HG03108 (cell line): ENCODE results near the gene GPR32.
"Not testable (repeated sequence)": the region's sequence is repeated elsewhere in the genome, so short reads cannot be mapped to it uniquely, and the experiment has no call there.

Experiments
- ATAC-seq: cut with Tn5 transposase; IDR thresholded peaks from one replicate; pipeline ENCODE4 v1.9.1; 2021; ENCODE audit warnings: moderate library complexity; ENCODE audit not compliant: unreplicated experiment

GPR32 gene, protein sequence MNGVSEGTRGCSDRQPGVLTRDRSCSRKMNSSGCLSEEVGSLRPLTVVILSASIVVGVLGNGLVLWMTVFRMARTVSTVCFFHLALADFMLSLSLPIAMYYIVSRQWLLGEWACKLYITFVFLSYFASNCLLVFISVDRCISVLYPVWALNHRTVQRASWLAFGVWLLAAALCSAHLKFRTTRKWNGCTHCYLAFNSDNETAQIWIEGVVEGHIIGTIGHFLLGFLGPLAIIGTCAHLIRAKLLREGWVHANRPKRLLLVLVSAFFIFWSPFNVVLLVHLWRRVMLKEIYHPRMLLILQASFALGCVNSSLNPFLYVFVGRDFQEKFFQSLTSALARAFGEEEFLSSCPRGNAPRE

DNA sequence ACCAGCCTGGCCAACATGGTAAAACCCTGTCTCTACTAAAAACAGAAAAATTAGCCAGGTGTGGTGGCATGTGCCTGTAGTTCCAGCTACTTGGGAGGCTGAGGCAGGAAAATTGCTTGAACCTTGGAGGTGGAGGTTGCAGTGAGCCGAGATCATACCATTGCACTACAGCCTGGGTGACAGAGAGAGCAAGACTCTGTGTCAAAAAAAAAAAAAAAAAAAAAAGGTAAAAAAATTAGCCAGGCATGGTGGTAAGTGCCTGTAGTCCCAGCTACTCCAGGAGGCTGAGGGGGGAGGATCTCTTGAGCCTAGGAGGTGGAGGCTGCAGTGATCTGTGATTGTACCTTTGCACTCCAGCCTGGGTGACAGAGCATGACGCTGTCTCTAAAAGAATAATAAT lies at the start of gene GPR32:
GPR32 (plus strand) TSS at position 301 of the 400 bp plus-strand sequence. CDS start 137 bp downstream, outside the sequence.
- ATAC-seq = not testable (repeated sequence)

DNA sequence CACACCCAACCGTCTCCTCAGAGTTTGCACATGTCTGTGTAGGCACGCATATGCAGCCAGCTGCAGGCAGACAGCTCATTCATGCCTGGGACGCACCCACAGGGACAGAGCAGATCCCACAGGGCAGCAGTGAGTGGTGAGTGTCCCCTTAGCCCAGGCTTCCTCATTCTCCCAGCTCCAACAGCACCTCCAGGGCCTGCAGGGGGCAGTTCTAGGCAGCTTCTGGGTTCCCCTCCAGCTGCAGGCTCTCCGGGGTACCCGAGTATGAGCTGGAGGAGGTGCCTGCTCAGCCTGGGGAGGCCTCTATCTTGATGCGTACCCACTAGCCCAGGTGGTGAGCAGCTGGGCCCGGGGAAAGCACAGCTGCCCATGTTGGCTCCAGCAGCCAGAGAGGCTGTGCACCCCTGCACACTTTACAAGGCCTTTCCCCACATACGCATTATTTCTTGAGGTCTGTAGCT lies 49.3 kb upstream of the GPR32 start:
- no peak for ATAC-seq

DNA sequence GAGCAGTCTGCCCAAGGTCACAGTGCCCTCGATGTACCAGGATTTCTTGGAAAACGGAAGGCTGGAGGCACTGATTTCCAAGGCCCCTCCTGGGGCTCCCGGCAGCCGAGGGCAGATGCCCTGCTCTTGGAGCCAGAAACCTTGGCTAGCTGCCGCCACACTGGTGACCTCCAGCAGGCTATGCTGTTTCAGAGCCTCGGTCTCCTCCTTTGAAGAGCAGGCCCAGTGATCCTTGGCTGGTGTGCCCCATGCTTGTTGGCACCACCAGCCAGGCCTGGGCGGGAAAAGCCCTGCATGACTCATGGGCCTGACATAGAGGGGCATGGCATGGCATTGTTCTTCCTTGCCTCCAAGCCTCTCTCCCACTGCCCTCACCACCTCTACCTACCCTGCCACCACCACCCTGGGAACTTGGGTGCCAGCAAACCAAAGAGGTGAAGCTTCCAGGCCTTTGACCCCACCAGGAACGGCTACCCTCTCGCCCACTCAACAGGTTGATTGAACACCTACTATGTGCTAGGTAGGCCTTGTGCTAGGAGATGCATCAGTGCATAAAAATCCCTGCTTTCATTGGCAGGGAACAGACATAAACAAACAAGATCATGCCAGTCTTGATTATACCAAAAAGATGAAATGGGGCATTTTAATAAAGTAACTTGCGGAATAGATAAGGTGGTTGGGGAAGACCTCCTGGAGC lies 48.7 kb upstream of the GPR32 start:
- no peak for ATAC-seq

DNA sequence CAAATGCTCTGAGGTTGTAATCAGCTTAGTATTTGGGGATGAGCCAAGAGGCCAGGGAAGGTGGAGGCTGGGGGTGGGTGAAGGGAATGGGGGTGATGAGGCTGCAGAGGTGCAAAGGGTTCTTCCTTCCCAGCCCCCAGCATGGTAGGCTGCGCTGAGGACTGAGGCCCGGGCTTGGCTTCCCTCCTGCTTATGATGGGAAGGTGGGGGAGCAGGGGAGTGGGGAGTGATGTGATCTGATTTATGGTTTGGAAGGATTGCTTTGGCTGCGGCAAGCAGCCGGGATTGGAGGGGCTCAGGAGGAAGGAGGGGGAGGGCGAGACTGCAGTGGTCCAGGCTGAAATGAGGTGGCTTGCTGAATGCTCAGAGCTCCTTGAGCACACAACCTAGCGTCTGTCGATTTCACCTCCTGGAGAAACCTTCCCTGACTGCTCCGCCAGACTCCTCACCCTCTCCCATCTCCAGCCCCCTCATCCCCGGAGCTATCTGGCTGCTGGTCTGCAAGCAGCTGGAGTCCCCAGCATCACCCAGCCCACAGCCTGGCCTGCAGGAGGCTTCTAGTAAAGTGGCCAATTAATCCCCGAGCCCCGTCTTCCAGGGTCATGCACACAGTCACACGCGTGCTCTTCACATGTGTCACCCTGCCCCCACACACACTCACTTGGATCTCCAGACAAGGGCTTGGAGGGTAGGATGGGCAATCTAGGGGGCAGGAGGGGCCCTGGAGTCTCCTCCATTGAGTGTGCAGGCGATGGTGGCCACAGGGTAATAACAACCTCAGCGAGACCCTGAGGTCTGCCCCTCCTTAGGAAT lies 47.9 kb upstream of the GPR32 start:
- no peak for ATAC-seq

DNA sequence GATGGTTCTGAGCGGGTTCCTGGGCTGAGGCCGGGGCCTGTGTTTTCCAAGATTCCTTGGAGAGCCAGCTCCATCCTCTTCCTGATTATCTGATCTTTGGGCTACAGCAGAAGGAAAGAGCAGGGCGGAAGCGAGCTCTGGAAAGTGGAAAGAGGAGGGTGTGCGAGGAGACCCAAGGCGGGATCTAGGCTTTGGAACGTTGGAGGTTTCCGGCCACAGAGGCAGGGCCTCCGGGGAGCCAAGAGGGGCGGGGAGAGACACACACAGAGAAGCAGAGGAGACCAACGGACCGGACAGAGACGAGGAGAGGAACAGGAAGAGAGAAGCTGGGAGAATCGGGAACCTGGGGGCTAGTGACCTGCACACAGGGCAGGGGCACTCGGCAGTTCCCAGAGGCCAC lies 47.2 kb upstream of the GPR32 start, which contains the start of gene CLEC11A:
CLEC11A (plus strand) TSS at position 296 of the 400 bp plus-strand sequence. CDS start 162 bp downstream, outside the sequence.
- ATAC-seq = no peak

DNA sequence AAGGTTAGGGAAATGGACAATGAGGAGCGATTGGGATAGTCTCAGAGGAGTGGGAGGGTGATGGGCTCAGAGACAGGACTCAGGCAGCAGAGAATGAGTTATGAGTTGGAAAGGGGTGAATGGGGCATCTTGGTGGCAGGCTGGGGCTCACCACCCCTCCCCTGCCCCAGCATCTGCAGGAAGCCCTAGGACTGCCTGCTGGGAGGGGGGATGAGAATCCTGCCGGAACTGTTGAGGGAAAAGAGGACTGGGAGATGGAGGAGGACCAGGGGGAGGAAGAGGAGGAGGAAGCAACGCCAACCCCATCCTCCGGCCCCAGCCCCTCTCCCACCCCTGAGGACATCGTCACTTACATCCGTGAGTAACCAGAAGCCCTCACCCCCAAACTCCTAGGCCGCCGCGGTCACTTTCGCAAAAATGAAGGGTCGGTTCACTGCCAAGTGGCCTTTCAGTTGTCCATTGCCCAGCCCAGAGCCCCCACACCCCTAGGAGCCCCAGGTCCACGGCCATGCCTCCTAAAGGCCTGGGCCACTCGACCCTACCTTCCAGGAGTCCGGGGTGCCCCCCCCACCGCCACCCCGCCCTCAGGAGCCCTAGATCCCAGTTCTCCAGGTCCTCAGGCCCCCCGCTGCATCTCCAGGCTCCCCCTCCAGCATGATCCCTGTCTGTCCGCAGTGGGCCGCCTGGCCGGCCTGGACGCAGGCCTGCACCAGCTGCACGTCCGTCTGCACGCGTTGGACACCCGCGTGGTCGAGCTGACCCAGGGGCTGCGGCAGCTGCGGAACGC lies 46.3 kb upstream of the GPR32 start:
- ATAC-seq = no peak

DNA sequence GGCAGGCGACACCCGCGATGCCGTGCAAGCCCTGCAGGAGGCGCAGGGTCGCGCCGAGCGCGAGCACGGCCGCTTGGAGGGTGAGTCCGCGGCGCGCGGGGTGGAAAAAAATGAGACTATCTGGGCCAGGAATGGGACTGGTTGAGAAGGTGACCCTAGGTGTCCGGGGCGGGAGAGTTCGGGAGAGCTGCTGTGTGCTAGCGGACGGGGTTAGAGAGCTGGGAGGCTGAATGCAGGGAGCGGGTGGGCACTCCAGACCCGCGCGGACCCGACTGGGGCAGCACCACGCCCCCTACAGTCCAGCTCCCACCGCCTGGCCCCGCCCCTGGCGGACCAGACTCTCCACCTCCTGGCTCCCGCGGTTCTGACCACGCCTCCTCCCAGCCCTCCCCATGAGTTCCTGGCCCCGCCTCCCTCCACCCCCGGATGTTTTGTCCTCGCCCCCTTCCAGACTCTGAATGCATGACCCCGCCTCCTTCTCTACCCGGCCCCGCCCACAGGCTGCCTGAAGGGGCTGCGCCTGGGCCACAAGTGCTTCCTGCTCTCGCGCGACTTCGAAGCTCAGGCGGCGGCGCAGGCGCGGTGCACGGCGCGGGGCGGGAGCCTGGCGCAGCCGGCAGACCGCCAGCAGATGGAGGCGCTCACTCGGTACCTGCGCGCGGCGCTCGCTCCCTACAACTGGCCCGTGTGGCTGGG lies 45.6 kb upstream of the GPR32 start:
- ATAC-seq = peak; percentile 65

DNA sequence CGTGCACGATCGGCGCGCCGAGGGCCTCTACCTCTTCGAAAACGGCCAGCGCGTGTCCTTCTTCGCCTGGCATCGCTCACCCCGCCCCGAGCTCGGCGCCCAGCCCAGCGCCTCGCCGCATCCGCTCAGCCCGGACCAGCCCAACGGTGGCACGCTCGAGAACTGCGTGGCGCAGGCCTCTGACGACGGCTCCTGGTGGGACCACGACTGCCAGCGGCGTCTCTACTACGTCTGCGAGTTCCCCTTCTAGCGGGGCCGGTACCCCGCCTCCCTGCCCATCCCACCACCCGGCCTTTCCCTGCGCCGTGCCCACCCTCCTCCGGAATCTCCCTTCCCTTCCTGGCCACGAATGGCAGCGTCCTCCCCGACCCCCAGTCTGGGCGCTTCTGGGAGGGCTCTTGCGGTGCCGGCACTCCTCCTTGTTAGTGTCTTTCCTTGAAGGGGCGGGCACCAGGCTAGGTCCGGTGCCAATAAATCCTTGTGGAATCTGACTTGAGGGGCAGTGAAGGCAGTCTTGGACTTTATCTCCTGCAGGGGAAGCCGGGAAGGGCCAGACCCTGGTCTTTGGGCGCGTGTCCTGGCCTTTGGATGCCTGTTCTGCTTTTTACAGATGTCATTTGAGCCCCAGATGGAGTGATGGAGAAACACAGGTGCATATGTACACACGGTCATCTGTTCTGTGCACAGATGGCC lies 44.9 kb upstream of the GPR32 start:
- ATAC-seq = no peak

DNA sequence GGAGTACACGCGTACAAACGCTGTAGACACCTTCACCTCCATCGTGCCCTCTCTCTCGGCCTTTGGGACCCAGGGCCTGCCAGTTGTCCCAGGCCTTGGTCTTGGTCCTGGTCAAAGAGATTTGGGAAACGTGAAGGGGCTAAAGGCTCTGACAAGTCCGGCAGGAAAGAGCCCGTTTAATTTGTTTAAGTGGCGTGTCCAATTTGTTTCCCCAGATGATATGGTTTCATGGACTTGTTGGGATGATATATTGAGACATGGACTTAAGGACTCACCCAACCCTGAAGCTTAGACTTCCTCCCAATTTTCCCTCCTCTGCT lies 44.4 kb upstream of the GPR32 start:
- no peak for ATAC-seq

DNA sequence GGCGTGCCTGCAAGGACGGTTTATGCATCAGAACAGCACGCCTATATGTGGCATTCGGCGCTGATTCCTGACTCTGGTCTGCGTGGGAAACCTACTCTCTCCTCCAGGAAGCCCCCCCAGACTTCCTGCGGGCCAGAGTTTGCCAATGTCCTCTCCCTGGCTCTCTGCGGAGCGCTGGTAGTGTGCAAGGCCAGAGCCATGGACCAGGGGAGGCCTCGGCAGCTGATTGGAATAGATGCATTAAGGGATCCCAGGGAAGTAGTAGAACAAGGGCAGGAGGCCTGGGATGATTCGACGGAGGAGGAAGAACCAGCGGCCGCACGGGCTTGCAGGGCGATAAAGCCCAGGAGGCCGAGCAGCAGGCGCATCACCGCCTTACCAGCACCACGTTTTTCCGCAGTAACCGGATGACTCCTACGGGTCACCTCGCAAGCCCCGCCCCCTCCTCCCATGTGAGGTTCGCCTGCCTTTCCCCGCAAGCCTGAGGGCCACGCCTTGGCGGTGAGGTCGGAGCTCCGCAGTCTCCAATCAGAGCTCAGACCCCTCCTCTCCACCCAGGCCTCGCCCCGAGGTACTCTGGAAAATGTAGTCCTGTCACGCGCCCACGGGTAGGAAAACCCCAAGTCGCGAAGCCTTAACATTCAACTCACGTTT lies 42.1 kb upstream of the GPR32 start:
- ATAC-seq = no peak

DNA sequence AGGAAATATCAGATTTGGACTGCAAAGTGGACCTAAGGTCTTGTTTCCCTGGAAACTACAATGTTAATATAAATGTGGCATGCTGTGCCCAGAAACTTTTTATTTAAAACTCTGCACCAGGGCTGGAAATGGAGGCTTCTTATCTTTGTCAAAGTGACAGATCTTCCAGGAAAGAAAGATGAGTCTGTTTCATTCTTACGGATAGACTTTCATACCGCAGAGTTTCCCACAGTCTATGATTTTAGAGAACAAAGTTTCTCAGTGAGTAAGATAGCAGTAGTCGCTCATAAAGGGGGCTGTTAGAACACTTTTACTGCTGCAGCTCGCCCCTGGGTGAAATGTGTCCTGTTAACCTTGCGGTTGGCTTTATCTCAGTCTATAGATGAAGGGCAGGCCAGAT lies 40.4 kb upstream of the GPR32 start:
- no peak for ATAC-seq

DNA sequence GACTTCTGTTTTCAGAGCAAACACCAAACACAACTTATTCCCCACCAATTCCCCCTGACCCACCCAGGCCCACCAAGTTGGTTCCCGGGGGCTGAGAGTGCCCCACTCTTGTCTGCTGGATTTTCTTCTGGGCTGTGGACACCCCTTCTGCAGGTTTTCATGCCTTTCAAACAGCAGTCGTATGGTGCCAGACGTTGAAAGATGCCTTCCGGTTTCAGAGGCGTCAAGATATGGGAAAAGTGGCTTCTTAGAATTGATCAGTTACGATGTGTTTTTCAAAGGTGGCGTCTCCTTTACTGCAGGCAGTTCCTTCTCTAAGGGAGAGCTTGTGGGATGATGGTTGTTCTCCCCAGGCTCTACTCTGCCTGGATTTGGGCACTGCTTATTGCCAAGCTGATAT lies 34.4 kb upstream of the GPR32 start:
- ATAC-seq = no peak

DNA sequence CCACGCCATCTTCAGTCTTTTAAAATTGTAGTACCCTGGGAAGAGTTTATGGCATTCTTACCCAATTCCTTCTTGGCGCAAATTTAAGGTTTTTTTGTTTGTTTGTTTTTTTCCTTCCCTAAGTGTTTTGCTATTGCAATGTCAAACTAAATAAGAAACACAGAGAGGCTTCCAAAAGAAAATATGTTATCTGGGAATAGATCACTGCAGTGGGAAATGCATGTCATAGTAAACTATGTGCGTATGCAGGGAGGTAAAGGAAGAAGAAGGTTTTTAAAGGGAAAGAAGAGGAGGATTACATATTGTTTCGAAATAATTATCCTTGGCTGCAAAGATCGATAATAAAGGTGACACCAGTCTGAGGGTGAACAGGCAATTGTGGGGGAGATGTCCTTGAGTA lies 33.9 kb upstream of the GPR32 start:
- no peak for ATAC-seq

DNA sequence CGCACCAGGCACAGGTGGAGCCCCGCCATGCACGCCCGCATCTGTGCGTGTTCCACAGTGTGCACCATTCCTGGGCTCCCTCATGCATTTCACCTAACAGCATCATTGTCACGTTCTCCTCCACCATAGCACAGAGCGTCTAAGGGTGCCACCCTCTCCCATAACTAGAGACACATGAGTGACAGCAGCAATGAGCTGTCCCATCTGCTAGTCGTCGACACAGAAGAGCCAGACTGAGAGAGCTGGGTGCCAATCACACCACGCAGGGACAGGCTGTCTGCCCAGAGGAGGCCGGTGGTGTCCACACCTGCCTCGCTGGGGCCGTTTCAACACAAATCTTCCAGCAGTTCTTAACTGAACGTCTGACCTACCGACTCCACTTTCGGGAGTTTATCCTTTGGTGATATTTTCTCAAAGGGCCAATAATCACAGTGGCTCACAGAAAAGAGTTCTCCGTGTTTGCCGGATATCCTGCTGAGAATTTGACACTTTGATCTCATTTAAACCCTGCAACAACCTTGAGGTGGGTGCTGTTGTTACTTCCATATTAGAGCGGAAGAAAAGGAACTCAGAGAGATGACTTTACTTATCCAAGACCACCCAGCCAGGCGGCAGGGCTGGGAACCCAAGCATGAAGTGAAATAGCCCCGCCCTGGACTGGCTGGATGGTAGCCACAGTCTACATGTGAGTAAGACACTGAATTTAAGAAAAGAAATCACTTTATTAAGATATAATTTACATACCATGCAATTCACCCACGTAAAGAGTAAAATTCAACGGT lies 30.9 kb upstream of the GPR32 start:
- ATAC-seq = no peak

DNA sequence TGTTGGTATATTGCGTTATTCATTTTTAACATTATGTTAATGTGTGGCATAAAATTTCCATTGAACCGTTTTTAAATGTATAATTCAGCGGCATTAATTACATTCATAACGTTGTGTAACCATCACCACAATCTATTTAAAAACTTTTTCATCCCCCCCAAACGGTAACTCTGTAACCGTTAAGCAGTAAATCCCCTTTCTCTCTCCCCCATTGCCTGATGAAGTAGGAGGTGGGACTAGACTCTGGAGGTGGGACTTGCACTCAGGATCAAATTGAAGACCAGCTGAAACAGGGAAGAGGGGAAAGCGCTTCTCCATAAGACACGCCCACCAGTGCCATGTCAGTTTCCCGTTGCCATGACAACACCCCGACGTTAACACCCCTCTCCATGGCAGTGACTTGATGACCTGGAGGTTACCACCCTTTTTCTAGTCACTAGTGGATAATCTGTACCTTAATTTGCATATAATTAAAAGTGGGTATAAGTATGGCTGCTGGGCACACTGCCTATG lies 30.3 kb upstream of the GPR32 start:
- ATAC-seq = no peak

DNA sequence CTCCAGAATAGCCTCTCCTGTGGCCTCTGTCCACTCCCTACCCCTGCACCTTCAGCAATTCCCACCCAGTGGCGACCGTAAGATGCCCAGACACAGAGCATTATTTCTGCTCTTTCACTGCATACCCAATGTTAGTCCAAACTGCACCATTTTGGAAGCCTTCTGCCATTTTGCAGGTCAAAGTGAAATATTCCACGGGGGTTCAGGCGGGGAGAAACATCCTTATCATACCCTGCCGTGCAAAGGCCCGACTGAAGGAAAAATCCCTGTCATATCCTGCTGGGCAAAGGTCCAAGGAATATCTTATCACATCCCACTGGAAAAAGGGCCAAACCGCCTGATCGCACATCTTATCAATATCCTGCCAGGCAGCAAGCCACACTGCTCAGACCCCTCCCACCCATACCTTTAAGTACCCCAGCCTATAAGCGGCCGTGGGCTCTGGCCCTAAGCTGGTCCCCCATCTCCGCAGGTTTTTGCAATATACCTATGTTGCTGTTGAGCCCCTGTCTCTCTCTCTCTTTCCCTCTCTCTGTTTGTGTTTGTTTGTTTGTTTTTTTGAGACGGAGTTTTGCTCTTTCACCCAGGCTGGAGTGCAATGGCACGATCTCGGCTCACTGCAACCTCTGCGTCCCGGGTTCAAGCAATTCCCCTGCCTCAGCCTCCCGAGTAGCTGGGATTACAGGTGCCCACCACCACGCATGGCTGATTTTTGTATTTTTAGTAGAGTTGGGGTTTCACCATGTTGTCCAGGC lies 28.9 kb upstream of the GPR32 start:
- ATAC-seq = no peak

DNA sequence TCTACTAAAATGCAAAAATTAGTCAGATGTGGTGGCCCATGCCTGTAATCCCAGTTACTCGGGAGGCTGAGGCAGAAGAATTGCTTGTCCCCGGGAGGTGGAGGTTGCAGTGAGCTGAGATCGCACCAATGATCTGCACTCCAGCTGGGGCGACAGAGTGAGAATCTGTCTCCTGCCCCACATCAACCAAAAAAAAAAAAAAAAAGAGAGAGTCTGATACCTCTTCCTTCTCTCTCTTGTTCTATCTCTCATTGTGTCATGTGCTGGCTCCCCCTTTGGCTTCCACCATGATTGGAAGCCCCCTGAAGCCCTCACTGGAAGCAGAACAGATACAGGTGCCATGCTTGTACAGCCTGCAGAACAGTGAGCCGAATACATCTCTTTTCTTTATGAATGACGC lies 26.7 kb upstream of the GPR32 start:
- no peak for ATAC-seq
